IMR-90 (cell line): ENCODE data around the gene BZW2. TPM values are rescaled to one million over a fixed set of nuclear protein-coding genes. Genes with fewer than 3 reads are reported as not detected.

Experiments
- ATAC-seq: fragments of 200-7000 bp; cut with Tn5 transposase; 2 replicates; pipeline ENCODE4 v1.9.1; 2020; ENCODE audit warnings: low read depth, mild to moderate bottlenecking, moderate library complexity
- BruUV-seq: library from RNA; stranded (reverse); fragments of 400-500 nt; replicated peaks from 2 replicates; lab custom pipeline; 2021; lab: Mats Ljungman, UMichigan
- CTCF ChIA-PET: fragments of 300-600 bp; formaldehyde crosslinking; extraction: SDS; loops from one replicate; lab custom pipeline; 2021; ENCODE audit warnings: antibody characterized with exemption; lab: Yijun Ruan, JAX
- POLR2A ChIA-PET: fragments of 300-600 bp; sonication (Branson Sonifier 250); formaldehyde crosslinking; loops from one replicate; lab custom pipeline; 2022; ENCODE audit warnings: antibody characterized with exemption; ENCODE audit not compliant: unreplicated experiment; lab: Charles Lee
- DNase-seq: peaks from one replicate; pipeline ENCODE4 v3.0.0; 2013
- H2AFZ ChIP-seq: replicated peaks from 2 replicates; pipeline ENCODE3; 2013; ENCODE audit warnings: low read length, mild to moderate bottlenecking; ENCODE audit not compliant: poor library complexity
- H2AK5ac ChIP-seq: 2 replicates; pipeline ENCODE4 v1.6.1; 2013; ENCODE audit warnings: low read depth, low read length, inconsistent platforms
- H2AK9ac ChIP-seq: replicated peaks from 2 replicates; pipeline ENCODE3; 2013; ENCODE audit warnings: mild to moderate bottlenecking, low read depth, low read length, moderate library complexity; ENCODE audit not compliant: poor library complexity
- H2BK120ac ChIP-seq: 2 replicates; pipeline ENCODE4 v1.6.1; 2013; ENCODE audit warnings: low read depth, low read length, inconsistent platforms
- H2BK15ac ChIP-seq: 3 replicates; pipeline ENCODE4 v1.6.1; 2013; ENCODE audit warnings: low read depth, low read length, inconsistent platforms
- H2BK20ac ChIP-seq: 2 replicates; pipeline ENCODE4 v1.6.1; 2013; ENCODE audit warnings: low read depth, mild to moderate bottlenecking, inconsistent platforms, low read length, moderate library complexity
- H2BK5ac ChIP-seq: 2 replicates; pipeline ENCODE4 v1.6.1; 2013; ENCODE audit warnings: mild to moderate bottlenecking, low read depth, low read length, inconsistent platforms; ENCODE audit not compliant: poor library complexity, severe bottlenecking
- H3K14ac ChIP-seq: replicated peaks from 2 replicates; pipeline ENCODE4 v1.6.1; 2013; ENCODE audit warnings: low read depth, low read length, inconsistent platforms
- H3K18ac ChIP-seq: 2 replicates; pipeline ENCODE4 v1.6.1; 2013; ENCODE audit warnings: low read depth, low read length, control low read depth
- H3K23ac ChIP-seq: 2 replicates; pipeline ENCODE4 v1.6.1; 2013; ENCODE audit warnings: low read depth, low read length, inconsistent platforms
- H3K27ac ChIP-seq: 2 replicates; pipeline ENCODE4 v1.5.1; 2013; ENCODE audit warnings: mild to moderate bottlenecking, control low read depth, low read length; ENCODE audit not compliant: insufficient read depth
- H3K27me3 ChIP-seq: 2 replicates; pipeline ENCODE4 v1.6.1; 2013; ENCODE audit warnings: low read length; ENCODE audit not compliant: control insufficient read depth, insufficient read depth
- H3K36me3 ChIP-seq: 2 replicates; pipeline ENCODE4 v1.6.1; 2013; ENCODE audit warnings: low read length, mixed read lengths; ENCODE audit not compliant: control insufficient read depth, insufficient read depth
- H3K4ac ChIP-seq: 2 replicates; pipeline ENCODE4 v1.6.1; 2013; ENCODE audit warnings: low read depth, low read length, inconsistent platforms
- H3K4me1 ChIP-seq: 2 replicates; pipeline ENCODE4 v1.6.1; 2013; ENCODE audit warnings: low read length, mixed read lengths; ENCODE audit not compliant: control insufficient read depth, insufficient read depth
- H3K4me2 ChIP-seq: 2 replicates; pipeline ENCODE4 v1.6.1; 2013; ENCODE audit warnings: low read depth, mild to moderate bottlenecking, control low read depth, low read length, moderate library complexity
- H3K4me3 ChIP-seq: 2 replicates; pipeline ENCODE4 v1.5.1; 2013; ENCODE audit warnings: low read depth, mild to moderate bottlenecking, control low read depth, low read length, moderate library complexity; ENCODE audit not compliant: insufficient read depth
- H3K56ac ChIP-seq: 2 replicates; pipeline ENCODE4 v1.6.1; 2013; ENCODE audit warnings: low read length, inconsistent platforms; ENCODE audit not compliant: insufficient read depth; ENCODE audit errors: extremely low read depth
- H3K79me1 ChIP-seq, 2 experiments: 2 replicates each; pipeline ENCODE4 v1.6.1; 2013; ENCODE audit warnings: low read length in 2 of 2, inconsistent platforms in 1 of 2, low read depth in 1 of 2
- H3K9ac ChIP-seq: 2 replicates; pipeline ENCODE4 v1.6.1; 2013; ENCODE audit warnings: low read depth, low read length, control low read depth
- H3K9me1 ChIP-seq: 2 replicates; pipeline ENCODE4 v1.6.1; 2013; ENCODE audit warnings: low read length, inconsistent platforms; ENCODE audit not compliant: insufficient read depth
- H3K9me3 ChIP-seq: 2 replicates; pipeline ENCODE4 v1.6.1; 2013; ENCODE audit warnings: low read length; ENCODE audit not compliant: control insufficient read depth, insufficient read depth
- H4K20me1 ChIP-seq: 2 replicates; pipeline ENCODE4 v1.6.1; 2013; ENCODE audit warnings: low read length, inconsistent platforms; ENCODE audit not compliant: insufficient read depth
- H4K5ac ChIP-seq: 2 replicates; pipeline ENCODE4 v1.6.1; 2013; ENCODE audit warnings: mild to moderate bottlenecking, low read depth, low read length, control low read depth
- H4K8ac ChIP-seq, 2 experiments: 2 replicates each; pipeline ENCODE4 v1.6.1; 2013; ENCODE audit warnings: low read depth in 2 of 2, low read length in 2 of 2, control low read depth in 1 of 2, inconsistent platforms in 1 of 2
- H4K91ac ChIP-seq: 2 replicates; pipeline ENCODE4 v1.6.1; 2013; ENCODE audit warnings: low read depth, low read length, inconsistent platforms; ENCODE audit not compliant: insufficient read depth
- BHLHE40 ChIP-seq: fragments of 150-350 bp; IDR thresholded peaks from 2 replicates; pipeline ENCODE4 v1.6.1; 2016; ENCODE audit warnings: mild to moderate bottlenecking, low read depth, low read length
- FOS ChIP-seq: fragments of 150-350 bp; IDR thresholded peaks from 2 replicates; pipeline ENCODE4 v1.6.1; 2016; ENCODE audit warnings: low read depth, low read length
- MAFK ChIP-seq: IDR thresholded peaks from 2 replicates; pipeline ENCODE4 v1.6.1; 2012; ENCODE audit warnings: low read depth, low read length, improper control_type of control experiment
- MXI1 ChIP-seq: IDR thresholded peaks from 2 replicates; pipeline ENCODE4 v1.6.1; 2012; ENCODE audit warnings: low read depth, mild to moderate bottlenecking, low read length, moderate library complexity, borderline replicate concordance
- NFE2L2 ChIP-seq: fragments of 150-350 bp; IDR thresholded peaks from 2 replicates; pipeline ENCODE4 v1.6.1; 2016; ENCODE audit warnings: low read depth, mild to moderate bottlenecking, low read length
- POLR2A ChIP-seq: IDR thresholded peaks from 2 replicates; pipeline ENCODE4 v1.6.1; 2012; ENCODE audit warnings: mild to moderate bottlenecking, low read depth, low read length
- RAD21 ChIP-seq: IDR thresholded peaks from 2 replicates; pipeline ENCODE4 v1.6.1; 2012; ENCODE audit warnings: low read length, improper control_type of control experiment
- WGBS, 2 experiments: methylation state at CpG; one replicate each; pipeline versions ENCODE4 v1.1.5 to v1.1.7; 2013; ENCODE audit warnings: missing lambda C conversion rate in 2 of 2; ENCODE audit not compliant: insufficient read length in 1 of 2; ENCODE audit errors: extremely low coverage in 2 of 2; 5-methylcytosine and 5-hydroxymethylcytosine counted together
- dilution Hi-C: fragments of 300-500 bp; cut with HindIII; formaldehyde crosslinking; loops from one replicate; pipeline ENCODE4 v1.14.3; 2018; ENCODE audit warnings: low sequenced_read_pairs; ENCODE audit not compliant: unreplicated experiment
- in situ Hi-C: fragments of 300-500 bp; cut with MboI; formaldehyde crosslinking; loops from 3 replicates; pipeline ENCODE4 v1.14.3; 2019; ENCODE audit warnings: low sequenced_read_pairs, inconsistent platforms, mixed read lengths
- intact Hi-C: fragments of 100-400 bp; cut with micrococcal nuclease; formaldehyde crosslinking; loops from 2 replicates; pipeline ENCODE4 v1.10.0; 2022
- polyA plus RNA-seq, 3 experiments: library from polyadenylated mRNA; depleted of rRNA; stranded (reverse); fragments of >200 nt; gene quantifications; 2 replicates each; pipeline ENCODE4 v1.2.3, GENCODE V29; 2012; ENCODE audit warnings: low replicate concordance in 1 of 3
- total RNA-seq: library from RNA; depleted of rRNA; stranded (reverse); fragments of >200 nt; gene quantifications from 2 replicates; pipeline ENCODE4 v1.2.3, GENCODE V29; 2012

Gene BZW2
- total and polyA plus RNA-seq, 2 of the 4 experiments (the other 2 are of a cell fraction), result 58.1 to 92.9 TPM

GRCh38 chr7:16656141-16656540, 10.2 kb downstream of the BZW2 start:
- ATAC-seq (no peak), DNase-seq (no peak)
- no peak overlapping the region for H2AK9ac ChIP-seq
- no peak overlapping the region for H4K5ac ChIP-seq
- no peak overlapping the region for H3K4me3 ChIP-seq
- no peak overlapping the region for H2BK120ac ChIP-seq
- H3K9ac ChIP-seq, result no peak overlapping the region
- intact Hi-C loops (no loop called here), dilution Hi-C loops (no loop called here), in situ Hi-C loops (no loop called here)
- H4K8ac ChIP-seq, result no peak overlapping the region
- no peaks in the 10 kb centered on the region for H3K9me3 ChIP-seq
- TF ChIP-seq MXI1 (no peak), RAD21 (no peak), POLR2A (no peak), FOS (no peak), MAFK (no peak), BHLHE40 (no peak), NFE2L2 (no peak)
- no peak overlapping the region for H3K4me2 ChIP-seq
- H3K23ac ChIP-seq, result no peak overlapping the region
- H3K36me3 ChIP-seq, result no peaks in the 10 kb centered on the region
- peaks cover 24 to 54% of the 10 kb centered on the region in 2 experiments for H3K79me1 ChIP-seq
- H2AK5ac ChIP-seq, result no peak overlapping the region
- H3K9me1 ChIP-seq, result peaks cover 9% of the 10 kb centered on the region
- no peak overlapping the region for H3K56ac ChIP-seq
- 100% methylated on average over 1 of the region's 1 CpG; no CpG with 5 or more reads in 1 of the 2 experiments for WGBS, 2 experiments
- no peak overlapping the region for H3K14ac ChIP-seq
- POLR2A ChIA-PET, result no interaction called here
- no peak overlapping the region for H2BK5ac ChIP-seq
- no peaks in the 10 kb centered on the region for H3K27me3 ChIP-seq
- H4K20me1 ChIP-seq, result peaks cover 8% of the 10 kb centered on the region; the same call in 1 of the 2 replicates
- no peak overlapping the region for H2BK20ac ChIP-seq
- H2BK15ac ChIP-seq, result no peak overlapping the region
- CTCF ChIA-PET, result interaction anchor here (0.7 kb wide), 1 partner anchor 158 kb away, joined by 3 read pairs; no protein-coding TSS in a partner anchor
- no peak overlapping the region; the same call in 1 of the 2 replicates for H3K27ac ChIP-seq
- peaks cover 4% of the 10 kb centered on the region for H3K4me1 ChIP-seq
- H4K91ac ChIP-seq, result no peak overlapping the region
- no peak overlapping the region for H3K18ac ChIP-seq
- no TSS peak for BruUV-seq
- H3K4ac ChIP-seq, result no peak overlapping the region
- H2AFZ ChIP-seq, result no peak overlapping the region
